HepG2 (cell line): ENCODE data around the gene FLYWCH1. TPM values are rescaled to one million over a fixed set of nuclear protein-coding genes. Genes with fewer than 3 reads are reported as not detected.

ENCODE experiments used
- ASH2L ChIP-seq: fragments of 300-600, 200-600 bp; sonication (generic); IDR thresholded peaks from 2 replicates; pipeline ENCODE4 v1.7.0; 2017; ENCODE audit warnings: low read depth, mild to moderate bottlenecking, moderate library complexity, mixed read lengths, low read length; ENCODE audit not compliant: insufficient read length
- ETV5 ChIP-seq: IDR thresholded peaks from 2 replicates; pipeline ENCODE4 v1.6.1; 2018; ENCODE audit warnings: missing biosample characterization, missing genetic modification reagents, inconsistent platforms, borderline replicate concordance
- HES4 ChIP-seq: sonication (generic); formaldehyde crosslinking; IDR thresholded peaks from 2 replicates; pipeline ENCODE4 v1.9.0; 2021; ENCODE audit warnings: mild to moderate bottlenecking, missing genetic modification reagents, borderline replicate concordance
- HNRNPL ChIP-seq: fragments of 200-400 bp; formaldehyde crosslinking; IDR thresholded peaks from 2 replicates; pipeline ENCODE4 v1.6.1; 2017; ENCODE audit warnings: mild to moderate bottlenecking, low read depth, low read length
- KDM4B ChIP-seq: sonication (generic); formaldehyde crosslinking; IDR thresholded peaks from 2 replicates; pipeline ENCODE4 v1.4.0; 2020; ENCODE audit warnings: missing genetic modification reagents
- KMT2A ChIP-seq: sonication (generic); formaldehyde crosslinking; IDR thresholded peaks from 2 replicates; pipeline ENCODE4 v1.4.0; 2020; ENCODE audit warnings: missing genetic modification reagents
- MEIS1 ChIP-seq: sonication (generic); formaldehyde crosslinking; IDR thresholded peaks from 2 replicates; pipeline ENCODE4 v1.9.0; 2021; ENCODE audit warnings: mild to moderate bottlenecking, missing genetic modification reagents, moderate library complexity, borderline replicate concordance
- PAXIP1 ChIP-seq: sonication (generic); formaldehyde crosslinking; conservative IDR thresholded peaks from 2 replicates; pipeline ENCODE4 v1.4.0; 2020; ENCODE audit warnings: mild to moderate bottlenecking, missing genetic modification reagents, moderate library complexity
- PHF8 ChIP-seq: sonication (generic); formaldehyde crosslinking; IDR thresholded peaks from 2 replicates; pipeline ENCODE4 v1.5.0; 2020; ENCODE audit warnings: missing genetic modification reagents
- PPARG ChIP-seq: conservative IDR thresholded peaks from 2 replicates; pipeline ENCODE4 v1.6.1; 2016; ENCODE audit warnings: missing biosample characterization, missing genetic modification reagents
- SP4 ChIP-seq: sonication (generic); formaldehyde crosslinking; IDR thresholded peaks from 2 replicates; pipeline ENCODE4 v1.8.1; 2023; ENCODE audit warnings: mild to moderate bottlenecking, missing genetic modification reagents
- SPEN ChIP-seq: sonication (generic); formaldehyde crosslinking; IDR thresholded peaks from 2 replicates; pipeline ENCODE4 v1.5.1; 2020; ENCODE audit warnings: low read depth, mild to moderate bottlenecking, missing genetic modification reagents
- SSRP1 ChIP-seq: IDR thresholded peaks from 2 replicates; pipeline ENCODE4 v1.6.1; 2016; ENCODE audit warnings: control low read depth
- TBX2 ChIP-seq: sonication (generic); formaldehyde crosslinking; IDR thresholded peaks from 2 replicates; pipeline ENCODE4 v1.5.0; 2020; ENCODE audit warnings: missing genetic modification reagents, mild to moderate bottlenecking, borderline replicate concordance
- YY1 ChIP-seq: IDR thresholded peaks from 2 replicates; pipeline ENCODE4 v1.6.1; 2011; ENCODE audit warnings: low read length, low read depth, moderate library complexity, mild to moderate bottlenecking; ENCODE audit not compliant: insufficient read depth, insufficient replicate concordance
- ZNF12 ChIP-seq: sonication (generic); formaldehyde crosslinking; IDR thresholded peaks from 2 replicates; pipeline ENCODE4 v1.5.0; 2020; ENCODE audit warnings: missing genetic modification reagents
- ZNF501 ChIP-seq: sonication (generic); formaldehyde crosslinking; IDR thresholded peaks from 2 replicates; pipeline ENCODE4 v1.5.1; 2020; ENCODE audit warnings: mild to moderate bottlenecking, moderate library complexity, missing genetic modification reagents
- ZNF777 ChIP-seq: sonication (generic); formaldehyde crosslinking; IDR thresholded peaks from 2 replicates; pipeline ENCODE4 v1.4.0; 2020; ENCODE audit warnings: missing genetic modification reagents
- ZNF790 ChIP-seq: sonication (generic); formaldehyde crosslinking; IDR thresholded peaks from 2 replicates; pipeline ENCODE4 v1.8.0; 2022; ENCODE audit warnings: missing genetic modification reagents, mild to moderate bottlenecking, borderline replicate concordance
- ZZZ3 ChIP-seq: sonication (generic); formaldehyde crosslinking; IDR thresholded peaks from 2 replicates; pipeline ENCODE4 v1.4.0; 2020; ENCODE audit warnings: missing genetic modification reagents, mild to moderate bottlenecking, borderline replicate concordance
- polyA plus RNA-seq, 8 experiments: library from polyadenylated mRNA; depleted of rRNA in 3 of 8; stranded (reverse) in 7 of 8; unstranded in 1 of 8; fragments of >200 nt; fragmentation: Illumina TruSeq in 4 of 8; extraction: Trizol in 4 of 8; gene quantifications; 2 replicates each; pipeline versions ENCODE4 v1.2.1 to v1.2.3, GENCODE V29; 2011 to 2016; ENCODE audit warnings: low read depth in 4 of 8, missing spikeins in 1 of 8, mixed read lengths in 1 of 8; ENCODE audit not compliant: insufficient read depth in 1 of 8
- total RNA-seq, 5 experiments: library from RNA; depleted of rRNA; stranded (reverse); fragments of >200 nt; fragmentation: Illumina TruSeq; extraction: Trizol; gene quantifications; 2 replicates each; pipeline ENCODE4 v1.2.3, GENCODE V29; 2016; ENCODE audit warnings: low read depth in 1 of 5
- TF ChIP-seq, protein P1 (sequence below): sonication (generic); formaldehyde crosslinking; IDR thresholded peaks from 2 replicates; pipeline ENCODE4 v1.5.0; 2020; ENCODE audit warnings: mild to moderate bottlenecking, missing genetic modification reagents, borderline replicate concordance

Gene FLYWCH1
- total and polyA plus RNA-seq, 2 of the 13 experiments (the other 11 are each of a cell fraction or from before 2014, with no cell fraction given), result 7.3 to 12.4 TPM

- TF ChIP-seq TBX2 (CRISPR knock-in tag) (peak; percentile 38; the same call in 1 of the 2 replicates), HES4 (peak; percentile 75; the same call in 1 of the 2 replicates), ZNF790 (CRISPR knock-in tag) (peak; percentile 44; the same call in 1 of the 2 replicates), KDM4B (CRISPR knock-in tag) (peak; percentile 59; the same call in 1 of the 2 replicates), PPARG (0 out of 2 replicates have a peak, but pooled peaks have one; percentile 12), MEIS1 (CRISPR knock-in tag) (peak; percentile 80; the same call in 1 of the 2 replicates), SPEN (CRISPR knock-in tag) (peak; percentile 85), SP4 (CRISPR knock-in tag) (peak; percentile 57; the same call in 1 of the 2 replicates), ZNF501 (CRISPR knock-in tag) (peak; percentile 68), ZZZ3 (CRISPR knock-in tag) (peak; percentile 91; the same call in 1 of the 2 replicates), ASH2L (peak; percentile 46), ZNF12 (CRISPR knock-in tag) (0 out of 2 replicates have a peak, but pooled peaks have one; percentile 57), PHF8 (CRISPR knock-in tag) (peak; percentile 65), HNRNPL (0 out of 2 replicates have a peak, but pooled peaks have one; percentile 52), ETV5 (CRISPR knock-in tag) (peak; percentile 72), PAXIP1 (CRISPR knock-in tag) (peak; percentile 38; the same call in 1 of the 2 replicates), SSRP1 (CRISPR knock-in tag) (peak; percentile 86), YY1 (peak; percentile 82), KMT2A (CRISPR knock-in tag) (0 out of 2 replicates have a peak, but pooled peaks have one; percentile 79), ZNF777 (CRISPR knock-in tag) (peak; percentile 77)
- TF ChIP-seq, protein P1, sequence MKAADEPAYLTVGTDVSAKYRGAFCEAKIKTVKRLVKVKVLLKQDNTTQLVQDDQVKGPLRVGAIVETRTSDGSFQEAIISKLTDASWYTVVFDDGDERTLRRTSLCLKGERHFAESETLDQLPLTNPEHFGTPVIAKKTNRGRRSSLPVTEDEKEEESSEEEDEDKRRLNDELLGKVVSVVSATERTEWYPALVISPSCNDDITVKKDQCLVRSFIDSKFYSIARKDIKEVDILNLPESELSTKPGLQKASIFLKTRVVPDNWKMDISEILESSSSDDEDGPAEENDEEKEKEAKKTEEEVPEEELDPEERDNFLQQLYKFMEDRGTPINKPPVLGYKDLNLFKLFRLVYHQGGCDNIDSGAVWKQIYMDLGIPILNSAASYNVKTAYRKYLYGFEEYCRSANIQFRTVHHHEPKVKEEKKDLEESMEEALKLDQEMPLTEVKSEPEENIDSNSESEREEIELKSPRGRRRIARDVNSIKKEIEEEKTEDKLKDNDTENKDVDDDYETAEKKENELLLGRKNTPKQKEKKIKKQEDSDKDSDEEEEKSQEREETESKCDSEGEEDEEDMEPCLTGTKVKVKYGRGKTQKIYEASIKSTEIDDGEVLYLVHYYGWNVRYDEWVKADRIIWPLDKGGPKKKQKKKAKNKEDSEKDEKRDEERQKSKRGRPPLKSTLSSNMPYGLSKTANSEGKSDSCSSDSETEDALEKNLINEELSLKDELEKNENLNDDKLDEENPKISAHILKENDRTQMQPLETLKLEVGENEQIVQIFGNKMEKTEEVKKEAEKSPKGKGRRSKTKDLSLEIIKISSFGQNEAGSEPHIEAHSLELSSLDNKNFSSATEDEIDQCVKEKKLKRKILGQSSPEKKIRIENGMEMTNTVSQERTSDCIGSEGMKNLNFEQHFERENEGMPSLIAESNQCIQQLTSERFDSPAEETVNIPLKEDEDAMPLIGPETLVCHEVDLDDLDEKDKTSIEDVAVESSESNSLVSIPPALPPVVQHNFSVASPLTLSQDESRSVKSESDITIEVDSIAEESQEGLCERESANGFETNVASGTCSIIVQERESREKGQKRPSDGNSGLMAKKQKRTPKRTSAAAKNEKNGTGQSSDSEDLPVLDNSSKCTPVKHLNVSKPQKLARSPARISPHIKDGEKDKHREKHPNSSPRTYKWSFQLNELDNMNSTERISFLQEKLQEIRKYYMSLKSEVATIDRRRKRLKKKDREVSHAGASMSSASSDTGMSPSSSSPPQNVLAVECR (CRISPR knock-in tag), result peak; percentile 40; the same call in 1 of the 2 replicates
Measured at GRCh38 chr16:2904100-2904921, 7.4 kb upstream of the FLYWCH1 start (continued).
